Stimulated activated CD8-positive, alpha-beta memory T cell treated with anti-CD3 and anti-CD28 coated beads, Interleukin-2, amount 100 ng/mL, for 1 hour (primary cell): ENCODE measurements around the gene SSNA1.
A peak's percentile ranks its signal among the peaks of the same experiment; 100 is the strongest.

Experiments
- DNase-seq, 2 donors: peaks; one replicate each; pipeline ENCODE4 v3.0.0-alpha.2; 2020; ENCODE audit warnings: low read depth in 2 of 2

SSNA1 gene, protein sequence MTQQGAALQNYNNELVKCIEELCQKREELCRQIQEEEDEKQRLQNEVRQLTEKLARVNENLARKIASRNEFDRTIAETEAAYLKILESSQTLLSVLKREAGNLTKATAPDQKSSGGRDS

DNA sequence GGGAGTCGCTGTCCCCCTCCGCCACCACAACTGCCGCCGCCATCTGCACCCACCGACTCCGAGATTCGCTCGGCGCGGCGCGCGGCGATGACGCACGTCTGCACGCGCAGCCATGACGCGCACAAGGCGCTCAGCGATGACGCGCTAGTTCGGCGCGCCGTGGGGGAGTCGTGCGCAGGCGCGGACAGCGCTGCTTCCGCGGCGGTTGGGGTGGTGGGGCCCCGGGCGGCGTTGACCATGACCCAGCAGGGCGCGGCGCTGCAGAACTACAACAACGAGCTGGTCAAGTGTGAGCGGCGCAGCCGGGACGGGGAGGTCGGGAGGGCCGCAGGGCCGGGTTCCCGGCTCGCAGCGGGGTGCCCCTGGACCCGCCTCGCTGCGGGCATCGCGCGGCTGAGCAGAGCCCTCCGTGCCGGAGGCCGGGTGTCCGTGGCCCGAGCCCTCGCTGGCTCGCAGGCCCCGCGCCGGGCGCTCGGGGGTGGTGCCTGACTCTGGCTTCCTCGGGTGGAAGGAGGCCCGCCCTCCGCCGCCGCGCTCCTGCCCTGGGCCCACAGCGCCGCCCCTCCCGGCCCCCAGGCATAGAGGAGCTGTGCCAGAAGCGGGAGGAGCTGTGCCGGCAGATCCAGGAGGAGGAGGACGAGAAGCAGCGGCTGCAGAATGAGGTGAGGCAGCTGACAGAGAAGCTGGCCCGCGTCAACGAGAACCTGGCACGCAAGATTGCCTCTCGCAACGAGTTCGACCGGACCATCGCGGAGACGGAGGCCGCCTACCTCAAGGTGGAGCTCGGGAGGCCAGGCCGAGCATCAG lies at the start of gene SSNA1, which contains the start of gene ANAPC2:
Gene SSNA1 (plus strand): TSS at position 187 of the 807 bp plus-strand sequence. CDS start 51 bp downstream, at position 238.
Gene ANAPC2 (minus strand): TSS at position 71 of the 807 bp plus-strand sequence. CDS start 28 bp downstream, at position 43.
- DNase-seq, result peak; percentile 85 to 89

DNA sequence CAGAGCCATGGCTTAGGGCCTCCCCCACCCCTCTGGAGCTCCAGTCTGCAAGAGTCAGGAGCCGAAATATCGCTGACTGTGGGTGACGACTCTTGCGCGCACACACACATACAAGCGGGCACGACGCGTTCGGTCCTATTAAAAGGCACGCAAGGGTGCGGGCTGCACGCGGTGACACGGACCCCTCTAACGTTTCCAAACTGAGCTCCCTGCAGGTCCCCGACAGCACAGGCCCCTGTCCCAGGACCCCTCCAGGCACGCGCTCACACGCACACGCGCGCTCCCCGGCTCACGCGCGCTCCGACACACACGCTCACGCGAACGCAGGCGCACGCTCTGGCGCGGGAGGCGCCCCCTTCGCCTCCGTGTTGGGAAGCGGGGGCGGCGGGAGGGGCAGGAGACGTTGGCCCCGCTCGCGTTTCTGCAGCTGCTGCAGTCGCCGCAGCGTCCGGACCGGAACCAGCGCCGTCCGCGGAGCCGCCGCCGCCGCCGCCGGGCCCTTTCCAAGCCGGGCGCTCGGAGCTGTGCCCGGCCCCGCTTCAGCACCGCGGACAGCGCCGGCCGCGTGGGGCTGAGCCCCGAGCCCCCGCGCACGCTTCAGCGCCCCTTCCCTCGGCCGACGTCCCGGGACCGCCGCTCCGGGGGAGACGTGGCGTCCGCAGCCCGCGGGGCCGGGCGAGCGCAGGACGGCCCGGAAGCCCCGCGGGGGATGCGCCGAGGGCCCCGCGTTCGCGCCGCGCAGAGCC lies 49.6 kb upstream of the SSNA1 start, which contains the start of gene GRIN1:
Gene GRIN1 (plus strand): TSS at position 433 of the 746 bp plus-strand sequence. CDS start 333 bp downstream, outside the sequence.
- no peak for DNase-seq

DNA sequence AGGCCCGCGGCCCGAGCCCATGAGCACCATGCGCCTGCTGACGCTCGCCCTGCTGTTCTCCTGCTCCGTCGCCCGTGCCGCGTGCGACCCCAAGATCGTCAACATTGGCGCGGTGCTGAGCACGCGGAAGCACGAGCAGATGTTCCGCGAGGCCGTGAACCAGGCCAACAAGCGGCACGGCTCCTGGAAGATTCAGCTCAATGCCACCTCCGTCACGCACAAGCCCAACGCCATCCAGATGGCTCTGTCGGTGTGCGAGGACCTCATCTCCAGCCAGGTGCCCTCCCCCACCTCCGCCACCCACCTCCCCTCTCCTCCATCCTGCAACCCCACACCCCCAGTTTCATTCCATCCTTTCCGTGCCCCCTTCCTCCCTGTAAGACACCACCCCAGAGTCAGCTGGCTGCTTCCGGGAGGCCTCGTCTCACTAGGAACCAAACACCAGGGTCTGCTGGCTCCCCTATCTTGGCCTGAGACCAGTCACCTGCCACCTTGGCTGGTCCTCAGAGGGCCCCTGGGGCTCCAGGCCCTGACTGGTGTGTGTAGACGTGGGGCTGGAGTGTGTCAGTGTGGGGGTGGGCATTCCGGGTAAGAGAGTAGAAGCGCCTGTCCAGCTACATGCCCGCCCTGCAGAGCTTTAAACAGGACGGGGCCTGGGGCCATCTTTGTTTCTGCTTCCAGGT lies 48.9 kb upstream of the SSNA1 start:
- no peak for DNase-seq

DNA sequence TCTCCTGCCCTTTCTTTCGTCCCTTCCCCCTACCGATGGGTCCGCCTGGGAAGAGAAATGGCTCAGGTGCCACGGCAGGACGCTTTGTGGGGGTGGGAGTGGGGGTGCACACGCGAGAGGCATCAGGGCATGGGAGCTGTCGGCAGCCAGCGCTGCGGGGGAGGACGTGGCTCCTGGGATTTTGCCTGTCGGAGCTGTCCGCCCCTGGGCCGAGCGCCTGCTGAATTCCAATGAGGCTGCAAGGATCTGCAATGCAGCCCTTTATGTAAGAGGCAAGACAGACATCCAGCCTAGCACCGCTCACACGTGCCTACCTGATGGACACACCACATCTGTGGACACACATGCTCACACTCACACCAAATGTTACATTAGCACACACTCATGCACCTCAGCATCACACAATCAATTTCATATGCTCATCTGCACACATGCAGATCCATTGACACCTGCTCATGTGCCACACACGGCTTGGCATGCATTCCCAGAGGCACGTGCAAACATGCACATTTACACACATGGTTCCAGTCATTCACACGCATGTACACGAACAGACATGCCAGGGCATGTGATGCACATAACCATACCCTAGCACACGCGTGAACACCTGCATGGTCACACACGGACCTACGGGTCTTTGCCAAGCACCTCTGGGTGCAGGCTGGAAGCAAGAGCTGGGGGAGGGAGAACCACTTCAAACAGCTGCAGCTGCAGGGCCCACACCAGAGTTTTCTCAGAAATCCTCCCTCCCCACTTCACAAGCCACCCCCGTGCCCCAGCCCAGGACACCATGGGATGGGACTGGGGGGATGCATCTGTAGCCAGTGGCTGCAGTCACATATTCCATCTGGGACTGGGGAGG lies 48.1 kb upstream of the SSNA1 start:
- DNase-seq, result no peak

DNA sequence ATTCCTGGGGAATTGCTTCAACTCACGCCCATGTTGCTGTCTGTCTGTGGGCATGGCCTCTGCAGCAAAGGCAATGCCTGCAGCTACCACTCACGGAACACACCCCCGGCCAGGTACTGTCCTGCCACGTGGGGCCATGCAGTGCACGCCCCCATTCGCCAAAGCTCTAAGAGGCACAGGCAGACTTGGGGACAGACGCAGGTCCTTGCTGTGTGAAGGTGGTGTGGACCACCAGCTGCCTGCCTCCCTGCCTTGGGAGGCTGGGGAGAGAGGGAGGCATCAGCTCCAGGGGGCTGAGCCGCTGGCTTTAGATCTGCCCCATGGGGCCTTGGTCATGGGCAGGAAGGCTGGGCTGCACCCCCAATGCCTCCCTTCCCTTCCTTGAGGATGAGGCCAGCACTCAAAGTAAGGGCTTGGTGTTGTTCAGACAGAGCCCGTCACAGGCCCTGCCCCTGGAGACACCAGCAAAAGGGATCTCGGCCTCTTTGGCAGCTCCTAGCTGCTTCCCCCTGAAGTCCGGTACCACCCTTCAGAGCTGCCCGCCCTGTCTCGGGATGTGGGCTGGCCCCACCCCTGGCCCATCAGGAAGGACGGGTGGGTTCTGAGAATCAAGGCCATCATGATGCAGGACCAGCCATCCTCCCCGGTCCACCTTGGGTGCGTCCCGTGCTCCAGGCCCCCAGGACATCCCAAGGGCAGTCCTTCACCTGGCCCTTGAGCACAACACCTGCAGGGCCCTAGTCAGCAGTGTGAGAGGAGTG lies 47.2 kb upstream of the SSNA1 start:
- no peak for DNase-seq

DNA sequence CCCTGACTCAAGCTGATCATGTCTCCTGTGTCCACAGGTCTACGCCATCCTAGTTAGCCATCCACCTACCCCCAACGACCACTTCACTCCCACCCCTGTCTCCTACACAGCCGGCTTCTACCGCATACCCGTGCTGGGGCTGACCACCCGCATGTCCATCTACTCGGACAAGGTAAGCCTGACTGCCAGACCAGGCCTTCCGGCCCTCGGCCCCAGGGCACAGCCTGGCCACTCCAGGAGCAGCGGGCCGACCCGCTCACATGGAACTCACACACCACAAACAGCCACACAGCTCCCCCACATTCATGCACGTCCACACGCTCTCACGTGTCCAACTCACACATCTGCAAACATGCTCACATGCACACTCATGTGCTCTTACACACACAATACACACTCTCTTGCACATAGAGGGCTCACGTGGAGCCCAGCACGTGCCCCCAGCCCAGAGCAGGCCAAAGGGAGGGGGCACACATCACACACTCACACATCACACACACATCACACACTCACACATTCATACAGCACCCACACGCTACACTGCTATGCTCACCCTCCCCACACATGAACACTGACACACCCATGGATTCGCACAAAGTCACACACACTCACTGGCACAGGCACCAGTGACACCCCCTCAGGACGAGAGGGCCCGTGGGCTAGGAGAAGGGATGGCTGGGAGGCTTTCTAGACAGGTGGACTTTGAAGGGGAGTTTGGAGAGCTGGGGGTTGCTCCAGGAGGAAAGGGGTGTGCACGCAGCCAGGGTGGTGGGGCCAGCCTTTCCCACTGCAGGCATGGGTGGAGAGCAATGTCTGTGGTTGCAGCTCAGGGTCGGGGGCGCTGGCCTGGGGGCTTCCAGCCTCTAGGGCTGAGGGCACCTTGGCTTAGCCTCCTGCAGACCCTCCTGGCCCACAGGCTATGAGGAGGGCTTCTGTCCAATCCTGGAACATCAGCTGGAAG lies 46.2 kb upstream of the SSNA1 start:
- DNase-seq, result no peak

DNA sequence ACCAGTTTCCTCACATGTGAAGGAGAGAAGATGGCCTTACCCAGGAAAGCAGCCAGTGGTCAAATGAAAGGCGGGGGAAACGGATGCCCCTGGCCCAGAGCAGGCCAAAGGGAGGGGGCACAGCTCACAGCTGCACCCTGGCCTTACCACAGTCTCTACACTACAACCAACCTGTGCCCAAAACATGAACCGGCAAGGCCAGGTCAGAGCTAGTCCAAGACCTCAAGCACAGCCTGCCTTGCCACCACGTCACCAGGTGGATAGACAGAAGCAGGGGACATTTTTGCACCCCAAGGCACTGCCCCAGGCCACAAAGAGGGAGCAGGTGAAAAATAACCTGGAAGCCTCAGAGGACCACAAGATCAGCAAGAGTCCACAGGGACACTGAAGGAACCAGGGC lies 45.0 kb upstream of the SSNA1 start:
- no peak for DNase-seq

DNA sequence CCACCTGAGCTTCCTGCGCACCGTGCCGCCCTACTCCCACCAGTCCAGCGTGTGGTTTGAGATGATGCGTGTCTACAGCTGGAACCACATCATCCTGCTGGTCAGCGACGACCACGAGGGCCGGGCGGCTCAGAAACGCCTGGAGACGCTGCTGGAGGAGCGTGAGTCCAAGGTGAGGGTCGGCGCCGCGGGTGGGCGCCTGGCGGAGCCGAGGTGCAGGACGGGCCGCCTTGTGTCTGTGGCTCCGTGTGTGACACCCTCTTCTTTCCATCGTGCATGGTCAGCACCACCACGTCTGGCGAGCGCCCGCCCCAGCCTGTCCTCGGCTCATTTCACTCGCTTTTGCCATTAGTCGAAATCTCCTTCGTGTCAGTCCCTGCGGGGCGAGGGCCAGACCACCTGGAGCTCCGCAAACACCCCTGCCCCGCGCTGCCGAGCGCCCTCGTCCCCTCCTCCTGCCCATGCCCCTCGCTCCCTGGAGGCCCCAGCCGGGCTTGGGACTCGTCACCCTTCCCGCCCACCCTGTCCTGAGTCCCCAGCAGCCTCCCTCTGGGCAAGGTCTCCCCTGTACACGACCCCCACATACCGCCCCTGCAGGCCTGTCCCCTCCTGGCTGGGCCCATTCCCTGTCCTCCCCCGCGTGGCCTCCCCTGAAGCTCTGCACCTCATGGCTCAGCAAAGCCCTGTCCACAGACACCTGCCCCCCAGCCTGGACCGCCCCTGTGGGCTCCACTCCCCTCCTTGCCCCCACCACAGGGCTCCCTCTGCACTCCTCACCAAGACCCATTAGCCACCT lies 42.5 kb upstream of the SSNA1 start:
- DNase-seq, result no peak

DNA sequence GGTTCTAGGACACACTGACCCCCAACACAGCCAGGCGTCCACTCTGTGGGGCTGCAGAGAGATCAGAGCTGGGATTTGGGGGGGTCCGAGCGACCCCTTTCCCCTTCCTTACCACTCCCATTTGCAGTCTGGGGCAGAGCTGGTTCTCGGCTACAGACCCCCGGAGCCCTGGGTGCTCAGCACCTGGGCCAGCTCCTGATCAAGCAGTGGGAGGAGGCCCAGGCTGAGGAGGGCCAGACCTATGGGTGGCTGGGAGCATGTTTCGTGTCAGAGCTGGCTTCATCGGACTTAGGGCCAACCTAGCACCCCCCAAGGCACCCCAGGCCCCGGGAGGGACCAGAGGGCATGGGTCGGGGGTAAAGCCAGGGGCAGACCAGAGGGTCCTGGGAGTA lies 42.0 kb upstream of the SSNA1 start:
- DNase-seq, result no peak

DNA sequence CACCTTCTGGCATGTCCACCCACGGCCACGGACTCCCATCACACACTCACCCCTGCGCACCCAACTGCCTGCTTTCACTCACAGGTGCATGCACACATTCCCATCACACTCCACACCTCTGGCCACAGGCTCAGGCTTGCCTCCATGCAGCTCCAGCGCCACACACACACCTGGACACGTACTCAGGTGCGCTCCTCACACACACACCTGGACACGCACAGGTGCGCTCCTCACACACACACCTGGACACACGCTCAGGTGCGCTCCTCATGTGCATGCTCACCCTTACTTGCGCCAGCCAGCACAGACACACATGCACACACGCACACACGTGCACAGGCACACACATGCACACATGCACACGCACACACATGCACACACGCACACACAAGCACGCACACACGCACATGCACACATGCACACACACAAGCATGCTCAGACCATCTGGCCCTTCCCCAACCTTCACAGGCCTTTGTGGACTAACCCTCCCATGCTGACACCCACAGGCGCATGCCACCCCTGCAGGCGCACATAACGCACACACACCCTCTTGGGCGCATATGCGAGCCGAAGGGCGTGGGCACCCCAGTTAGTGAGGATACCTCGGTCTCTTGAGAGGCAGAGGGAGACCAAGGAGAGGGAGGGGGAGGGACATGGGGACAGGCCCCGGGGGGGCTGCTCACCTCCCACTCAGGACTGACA lies 41.2 kb upstream of the SSNA1 start:
- no peak for DNase-seq

DNA sequence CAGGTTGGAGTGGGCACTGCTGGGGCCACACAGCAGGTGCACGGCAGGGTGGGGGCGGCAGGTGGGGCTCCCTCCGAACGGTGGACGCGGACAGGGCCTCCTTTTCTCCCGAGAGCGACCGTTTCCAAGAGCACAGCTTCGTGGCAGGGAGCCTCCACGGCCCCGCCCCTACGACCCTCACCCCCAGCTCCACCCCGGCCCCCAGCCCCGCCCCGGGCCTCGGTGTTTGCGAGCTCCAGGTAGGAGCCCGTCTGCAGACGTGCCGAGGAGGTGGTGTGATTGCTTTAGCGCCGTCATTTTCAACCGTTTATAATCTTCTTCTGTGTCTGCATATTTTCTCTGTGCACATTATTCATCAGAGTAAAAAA lies 40.7 kb upstream of the SSNA1 start:
- no peak for DNase-seq

DNA sequence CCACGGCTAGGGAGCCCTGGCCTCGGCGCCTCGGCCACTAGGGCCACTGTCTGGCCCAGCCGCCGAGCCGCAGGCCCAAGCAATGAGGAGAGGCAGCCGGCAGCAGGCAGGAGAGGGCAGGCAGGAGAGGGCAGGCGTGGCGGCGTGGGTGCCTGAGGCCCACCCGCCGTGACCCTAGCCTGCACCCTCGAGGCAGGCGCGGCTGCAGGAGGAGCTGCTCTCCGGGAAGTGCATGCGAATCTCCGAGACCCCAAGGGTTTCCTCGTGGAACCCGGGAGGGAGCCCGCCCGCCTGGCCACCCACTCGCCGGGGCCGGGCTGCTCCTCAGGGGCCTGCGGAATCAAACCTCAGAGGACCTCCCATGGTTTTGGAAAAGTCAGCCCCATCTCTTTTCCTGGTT lies 40.2 kb upstream of the SSNA1 start:
- no peak for DNase-seq

DNA sequence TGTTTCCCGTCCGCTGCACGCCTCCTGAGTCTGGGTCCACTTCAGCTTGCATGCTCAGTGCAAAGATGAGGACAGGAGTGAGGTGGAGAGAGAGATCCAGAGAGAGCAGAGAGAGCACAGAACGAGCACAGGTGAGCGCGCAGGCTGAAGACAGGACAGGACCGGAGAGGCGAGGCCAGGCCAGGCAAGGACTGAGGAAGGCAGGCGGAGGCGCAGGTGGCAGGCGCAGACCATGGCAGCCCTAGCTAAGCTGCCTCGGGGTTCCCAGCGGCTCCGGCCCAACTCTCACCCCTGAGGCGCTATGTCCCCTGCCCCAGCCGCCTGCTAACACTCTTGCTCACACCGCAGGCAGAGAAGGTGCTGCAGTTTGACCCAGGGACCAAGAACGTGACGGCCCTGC lies 39.8 kb upstream of the SSNA1 start:
- DNase-seq, result no peak

DNA sequence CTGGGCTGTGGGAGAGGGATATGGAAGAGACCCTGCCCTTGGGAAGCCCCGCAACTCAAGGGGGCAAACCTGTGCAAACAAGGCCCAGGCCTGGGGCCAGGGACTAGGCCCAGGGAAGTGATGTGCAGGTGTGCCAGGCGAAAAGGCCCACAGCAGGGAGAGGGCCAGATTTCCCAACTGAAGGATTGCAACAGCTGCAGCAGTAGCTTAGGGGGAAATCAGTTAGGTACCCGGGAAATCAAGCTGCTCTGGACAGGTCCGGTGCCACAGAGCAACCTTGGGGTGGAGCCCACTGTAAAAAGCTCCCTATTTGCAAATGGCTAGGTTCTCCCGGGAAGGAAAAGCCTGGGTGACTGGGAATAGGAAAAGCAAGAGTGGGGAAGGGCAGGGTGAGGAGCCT lies 39.1 kb upstream of the SSNA1 start:
- no peak for DNase-seq

DNA sequence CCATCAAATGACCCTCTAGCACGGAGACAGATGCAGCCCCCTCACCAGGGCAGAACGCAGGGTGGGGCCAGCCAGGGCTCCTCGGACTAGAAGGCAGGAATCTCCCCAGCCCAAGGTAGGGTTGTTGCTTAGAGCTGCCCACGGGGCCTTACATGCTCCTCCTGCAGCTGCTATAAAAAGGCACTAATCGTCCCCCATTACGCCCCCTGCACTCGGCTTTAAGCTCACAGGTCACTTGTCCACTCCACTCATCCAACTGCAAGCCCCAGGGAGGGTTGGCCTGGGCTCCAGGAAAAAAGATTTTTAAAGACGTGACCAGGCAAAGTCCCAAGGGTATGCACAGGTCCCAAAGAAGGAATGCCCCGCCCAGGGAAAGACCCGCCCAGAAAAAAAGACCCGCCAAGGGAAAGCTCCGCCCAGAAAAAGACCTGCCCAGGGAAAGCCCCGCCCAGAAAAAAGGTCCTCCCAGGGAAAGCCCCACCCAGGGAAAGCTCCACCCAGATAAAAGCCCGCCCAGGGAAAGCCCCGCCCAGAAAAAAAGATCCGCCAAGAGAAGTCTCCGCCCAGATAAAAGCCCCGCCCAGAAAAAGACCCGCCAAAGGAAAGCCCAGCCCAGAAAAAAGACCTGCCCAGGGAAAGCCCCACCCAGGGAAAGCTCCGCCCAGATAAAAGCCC lies 38.4 kb upstream of the SSNA1 start:
- DNase-seq, result no peak

DNA sequence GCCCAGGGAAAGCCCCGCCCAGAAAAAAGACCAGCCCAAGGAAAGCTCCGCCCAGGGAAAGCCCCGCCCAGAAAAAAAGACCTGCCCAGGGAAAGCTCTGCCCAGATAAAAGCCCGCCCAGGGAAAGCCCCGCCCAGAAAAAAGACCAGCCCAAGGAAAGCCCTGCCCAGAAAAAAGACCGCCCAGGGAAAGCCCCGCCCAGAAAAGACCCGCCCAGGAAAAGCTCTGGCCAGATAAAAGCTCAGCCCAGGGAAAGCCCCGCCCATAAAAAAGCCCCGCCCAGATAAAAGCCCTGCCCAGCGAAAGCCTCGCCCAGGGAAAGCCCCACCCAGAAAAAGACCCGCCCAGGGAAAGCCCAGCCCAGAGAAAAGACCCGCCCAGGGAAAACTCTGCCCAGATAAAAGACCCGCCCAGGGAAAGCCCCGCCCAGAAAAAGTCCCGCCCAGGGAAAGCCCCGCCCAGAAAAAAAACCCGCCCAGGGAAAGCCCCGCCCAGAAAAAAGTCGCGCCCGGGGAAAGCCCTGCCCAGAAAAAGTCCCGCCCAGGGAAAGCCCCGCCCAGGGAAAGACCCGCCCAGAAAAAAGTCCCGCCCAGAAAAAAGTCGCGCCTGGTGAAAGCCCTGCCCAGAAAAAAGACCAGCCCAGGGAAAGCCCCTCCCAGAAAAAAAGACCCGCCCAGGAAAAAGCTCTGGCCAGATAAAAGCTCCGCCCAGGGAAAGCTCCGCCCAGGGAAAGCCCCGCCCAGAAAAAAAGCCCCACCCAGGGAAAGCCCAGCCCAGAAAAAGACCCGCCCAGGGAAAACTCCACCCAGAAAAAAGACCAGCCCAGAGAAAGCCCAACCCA lies 37.6 kb upstream of the SSNA1 start:
- no peak for DNase-seq
